GM12872 (cell line): ENCODE measurements around the gene THADA.

ENCODE experiments used
- CTCF ChIP-seq: IDR thresholded peaks from 3 replicates; pipeline ENCODE4 v1.5.1; 2011; ENCODE audit warnings: low read depth, mild to moderate bottlenecking, low read length, moderate library complexity; ENCODE audit not compliant: insufficient read depth

The THADA gene

DNA sequence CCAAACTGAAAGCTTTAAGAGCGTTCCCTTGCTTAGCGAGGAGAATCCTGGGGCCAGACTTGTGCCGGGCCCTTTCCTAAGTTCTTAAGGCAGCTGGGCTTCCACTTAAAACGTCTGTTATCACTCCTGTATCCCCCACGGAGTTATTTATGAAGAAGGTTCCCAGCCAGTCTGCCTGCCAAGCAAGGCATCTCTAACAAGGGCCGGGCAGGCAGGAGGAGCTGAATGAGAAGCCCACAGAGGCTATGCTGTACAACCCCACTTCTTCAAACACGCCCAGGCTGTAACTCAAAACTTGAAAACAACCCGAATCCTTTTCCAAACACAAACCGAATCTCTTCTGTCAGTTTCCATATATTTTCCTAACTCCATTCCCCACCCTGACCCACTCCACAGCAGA is 330.4 kb downstream of the THADA start:
- no peak for TF ChIP-seq CTCF

DNA sequence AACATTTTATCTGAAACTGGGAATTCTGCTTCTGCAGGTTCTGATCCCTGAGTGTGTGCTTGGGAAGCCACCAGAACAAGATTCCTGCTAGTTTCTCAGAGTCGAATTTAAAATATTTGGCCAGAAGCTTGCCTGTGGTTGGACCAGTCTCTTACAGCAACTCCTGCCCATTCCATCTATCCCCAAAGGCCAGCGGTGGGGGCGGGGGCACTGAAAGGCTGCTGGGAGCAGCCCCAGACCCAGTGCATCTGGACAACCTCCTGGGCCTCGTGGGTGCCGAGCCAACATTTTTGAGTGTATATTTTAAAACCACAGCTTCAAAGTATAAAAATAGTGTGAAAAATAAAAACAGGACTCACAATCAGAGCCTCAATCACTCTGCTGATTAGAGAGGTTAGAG is 330.8 kb downstream of the THADA start:
- TF ChIP-seq CTCF: no peak

GRCh38 chr2:43262951-43263350 is 332.9 kb downstream of the THADA start:
- TF ChIP-seq CTCF: no peak

- no peak for TF ChIP-seq CTCF
Observed at GRCh38 chr2:43262239-43262638, 333.6 kb downstream of the THADA start.

- TF ChIP-seq CTCF: no peak
Observed at GRCh38 chr2:43259512-43259911, 336.3 kb downstream of the THADA start.

- TF ChIP-seq CTCF: no peak
Observed at GRCh38 chr2:43258547-43259156, 337.2 kb downstream of the THADA start.

GRCh38 chr2:43255296-43255910 is 340.4 kb downstream of the THADA start:
- no peak for TF ChIP-seq CTCF
